C4-2B (cell line): ENCODE data around the gene UNC13B.

ENCODE experiments used
- ZFX ChIP-seq: fragments of 450-650 bp; IDR thresholded peaks from 2 replicates; pipeline ENCODE4 v1.6.1; 2017
- TF ChIP-seq, protein P1 (sequence below): fragments of 450-650 bp; conservative IDR thresholded peaks from 2 replicates; pipeline ENCODE4 v1.5.1; 2017; ENCODE audit warnings: mild to moderate bottlenecking

DNA sequence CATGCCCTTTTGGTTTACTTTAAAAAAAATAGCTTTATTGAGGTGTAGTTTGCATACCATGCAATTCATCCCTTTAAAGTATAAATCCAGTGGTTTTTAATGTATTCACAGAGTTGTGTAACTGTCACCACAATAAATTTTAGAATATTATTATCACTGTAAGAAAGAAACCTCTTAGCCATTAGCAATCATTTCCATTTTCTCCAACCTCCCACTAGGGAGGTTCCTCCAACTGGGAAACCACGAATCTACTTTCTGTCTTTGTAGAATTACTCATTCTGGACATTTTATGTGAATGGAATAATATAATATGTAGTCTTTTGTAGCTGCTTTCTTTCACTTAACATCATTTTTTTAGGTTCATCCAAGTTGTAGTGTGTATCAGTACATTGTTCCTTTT, 43.5 kb downstream of the UNC13B start:
- TF ChIP-seq, protein P1, sequence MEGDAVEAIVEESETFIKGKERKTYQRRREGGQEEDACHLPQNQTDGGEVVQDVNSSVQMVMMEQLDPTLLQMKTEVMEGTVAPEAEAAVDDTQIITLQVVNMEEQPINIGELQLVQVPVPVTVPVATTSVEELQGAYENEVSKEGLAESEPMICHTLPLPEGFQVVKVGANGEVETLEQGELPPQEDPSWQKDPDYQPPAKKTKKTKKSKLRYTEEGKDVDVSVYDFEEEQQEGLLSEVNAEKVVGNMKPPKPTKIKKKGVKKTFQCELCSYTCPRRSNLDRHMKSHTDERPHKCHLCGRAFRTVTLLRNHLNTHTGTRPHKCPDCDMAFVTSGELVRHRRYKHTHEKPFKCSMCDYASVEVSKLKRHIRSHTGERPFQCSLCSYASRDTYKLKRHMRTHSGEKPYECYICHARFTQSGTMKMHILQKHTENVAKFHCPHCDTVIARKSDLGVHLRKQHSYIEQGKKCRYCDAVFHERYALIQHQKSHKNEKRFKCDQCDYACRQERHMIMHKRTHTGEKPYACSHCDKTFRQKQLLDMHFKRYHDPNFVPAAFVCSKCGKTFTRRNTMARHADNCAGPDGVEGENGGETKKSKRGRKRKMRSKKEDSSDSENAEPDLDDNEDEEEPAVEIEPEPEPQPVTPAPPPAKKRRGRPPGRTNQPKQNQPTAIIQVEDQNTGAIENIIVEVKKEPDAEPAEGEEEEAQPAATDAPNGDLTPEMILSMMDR, result no peak
- TF ChIP-seq ZFX, result no peak
